NCI-H2196 (cell line): ENCODE data around the gene SIGLEC10.

Source experiments
- DNase-seq: peaks from one replicate; lab custom pipeline; 2025; ENCODE audit not compliant: unreplicated experiment; lab: John Stamatoyannopoulos, UW

The SIGLEC10 gene

GRCh38 chr19:51396175-51396574 lies 21.3 kb downstream of the SIGLEC10 start:
- no peak for DNase-seq

- DNase-seq = no peak
Measured at GRCh38 chr19:51394050-51394836, 23.2 kb downstream of the SIGLEC10 start.

- no peak for DNase-seq
Measured at GRCh38 chr19:51392701-51393100, 24.7 kb downstream of the SIGLEC10 start.

- DNase-seq = no peak
Measured at GRCh38 chr19:51391073-51391611, 26.3 kb downstream of the SIGLEC10 start.

GRCh38 chr19:51389143-51389542 lies 28.3 kb downstream of the SIGLEC10 start:
- DNase-seq = no peak

DNA sequence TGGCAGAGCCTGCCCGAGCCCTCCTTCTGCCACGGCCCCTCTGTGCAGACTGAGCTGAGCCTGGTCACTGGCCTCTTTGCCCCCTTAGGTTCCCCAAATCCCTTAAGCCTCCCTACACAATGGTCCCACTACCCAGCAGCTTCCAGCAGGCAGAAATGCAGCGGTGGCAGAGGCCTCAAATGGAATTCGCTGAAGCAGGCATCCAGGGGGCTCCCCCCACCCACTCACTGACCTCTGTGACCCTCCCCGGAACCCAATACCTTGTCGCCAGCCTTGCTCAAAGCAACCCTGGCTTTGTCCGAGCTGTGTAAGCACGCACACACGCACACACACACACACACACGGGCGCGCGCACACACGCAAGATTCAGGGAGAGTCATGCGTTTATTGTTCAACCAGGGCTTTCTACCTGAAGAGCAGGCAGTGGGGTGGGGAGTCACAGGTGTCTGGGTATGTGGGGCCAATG lies 29.5 kb downstream of the SIGLEC10 start, which contains the start of gene LIM2:
Gene LIM2, minus strand, starts transcription at position 51 of the 466 bp plus-strand sequence. CDS start 531 bp downstream, outside the sequence.
- DNase-seq = no peak

- DNase-seq = no peak
Measured at GRCh38 chr19:51386882-51387520, 30.4 kb downstream of the SIGLEC10 start.

- DNase-seq = no peak
Measured at GRCh38 chr19:51382004-51382403, 35.4 kb downstream of the SIGLEC10 start.

- no peak for DNase-seq
Measured at GRCh38 chr19:51380379-51380778, 37.1 kb downstream of the SIGLEC10 start.

DNA sequence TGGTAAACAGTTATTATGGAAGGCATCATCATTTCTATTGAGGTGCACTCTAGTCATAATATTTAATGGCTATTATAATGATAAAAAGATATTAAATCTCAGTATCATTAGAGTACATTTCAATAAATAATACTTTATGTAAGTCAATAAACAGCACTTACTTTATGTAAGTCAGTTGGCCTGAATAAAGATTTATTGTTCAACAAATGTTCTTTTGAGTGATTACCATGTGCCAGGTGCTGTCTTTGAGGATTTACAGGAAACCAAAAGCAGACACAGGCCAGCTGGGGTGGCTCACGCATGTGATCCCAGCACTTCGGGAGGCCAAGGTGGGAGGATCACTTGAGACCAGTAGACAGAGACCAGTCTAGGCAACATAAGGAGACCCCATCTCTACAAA lies 40.0 kb downstream of the SIGLEC10 start:
- no peak for DNase-seq

- DNase-seq = no peak
Measured at GRCh38 chr19:51375504-51376221, 41.8 kb downstream of the SIGLEC10 start.

GRCh38 chr19:51372649-51373504 lies 44.6 kb downstream of the SIGLEC10 start, which contains the start of gene NKG7:
Gene NKG7 (minus strand): TSS chr19:51372654. CDS start chr19:51372535, 119 bp downstream.
- DNase-seq = no peak

DNA sequence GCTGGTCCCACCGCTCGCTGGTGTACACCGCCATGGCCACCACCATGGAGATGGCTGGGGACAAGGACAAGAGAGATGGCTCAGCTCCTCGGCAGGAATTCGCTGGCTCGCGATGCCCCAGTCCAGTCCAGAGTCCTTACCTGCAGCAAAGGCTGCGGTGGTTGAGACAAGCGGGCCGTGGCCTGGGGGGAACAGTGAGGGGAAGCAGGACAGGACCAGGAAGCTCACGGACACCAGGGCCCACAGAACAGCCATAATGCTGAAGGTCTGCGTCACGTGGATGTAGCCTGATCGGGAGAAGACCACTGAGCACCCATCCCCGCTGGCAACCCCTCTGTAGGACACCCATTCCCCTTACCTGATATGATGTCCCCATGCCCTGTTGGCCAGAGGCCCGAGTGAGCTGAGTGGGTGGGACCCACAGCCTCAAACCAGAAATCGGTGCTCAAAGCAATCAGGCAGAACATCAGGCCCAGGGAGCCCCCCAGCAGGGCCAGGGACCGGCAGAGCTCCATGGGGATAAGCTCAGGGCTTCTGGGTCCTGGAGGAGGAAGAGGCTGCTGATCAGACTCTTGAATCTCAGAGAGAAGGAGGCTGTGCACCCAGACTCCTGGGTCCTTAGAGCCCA lies 45.3 kb downstream of the SIGLEC10 start:
- DNase-seq = no peak

GRCh38 chr19:51371186-51371690 lies 46.2 kb downstream of the SIGLEC10 start:
- DNase-seq = no peak

- DNase-seq = no peak
Measured at GRCh38 chr19:51370230-51370629, 47.2 kb downstream of the SIGLEC10 start.

DNA sequence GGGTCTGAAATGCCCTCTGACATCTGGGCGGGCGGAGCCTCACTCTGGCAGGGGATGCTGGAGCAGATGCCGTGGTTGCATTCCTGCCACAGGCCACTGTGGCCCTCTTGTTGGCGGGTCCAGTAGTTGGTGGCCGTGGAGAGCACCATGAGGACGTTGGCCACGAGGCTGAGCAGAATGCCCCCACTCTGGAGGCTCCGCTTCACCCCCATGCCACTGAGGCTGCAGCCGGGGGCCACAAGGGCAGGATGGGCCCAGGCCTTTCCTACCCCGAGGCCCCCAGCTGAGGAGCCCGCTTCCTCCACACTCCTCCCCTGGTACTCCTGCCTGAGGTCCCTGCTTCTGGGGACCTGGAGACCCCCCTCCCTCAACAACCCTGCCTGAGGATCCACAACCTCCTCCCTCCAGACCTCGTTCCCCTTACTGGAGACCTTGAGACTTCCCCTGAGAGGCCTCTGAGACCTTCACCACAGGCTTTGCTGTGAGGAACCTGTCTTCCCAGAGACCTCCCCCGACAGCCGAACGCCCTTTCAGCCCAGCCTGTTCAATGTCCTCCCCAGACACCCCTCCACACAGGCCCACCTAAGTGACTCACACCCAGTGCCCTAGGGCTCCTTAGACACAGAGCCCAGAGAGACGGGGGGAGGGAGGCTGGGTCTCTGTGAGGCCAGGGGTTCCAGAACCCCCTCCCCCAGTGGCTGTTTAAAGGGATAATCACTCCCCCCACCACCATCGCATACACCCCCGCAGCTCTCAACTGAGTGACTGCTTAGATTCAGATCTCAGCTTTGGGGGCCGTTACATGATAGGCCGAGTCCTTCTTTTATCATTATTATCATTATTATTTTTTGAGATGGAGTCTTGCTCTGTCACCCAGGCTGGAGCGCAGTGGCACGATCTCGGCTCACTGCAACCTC lies 48.8 kb downstream of the SIGLEC10 start, which contains the start of gene CLDND2:
Gene CLDND2, minus strand, starts transcription at position 638 of the 917 bp plus-strand sequence. Its CDS starts 426 bp downstream, at position 212.
- DNase-seq = no peak

GRCh38 chr19:51367565-51368365 lies 49.7 kb downstream of the SIGLEC10 start:
- DNase-seq = no peak

DNA sequence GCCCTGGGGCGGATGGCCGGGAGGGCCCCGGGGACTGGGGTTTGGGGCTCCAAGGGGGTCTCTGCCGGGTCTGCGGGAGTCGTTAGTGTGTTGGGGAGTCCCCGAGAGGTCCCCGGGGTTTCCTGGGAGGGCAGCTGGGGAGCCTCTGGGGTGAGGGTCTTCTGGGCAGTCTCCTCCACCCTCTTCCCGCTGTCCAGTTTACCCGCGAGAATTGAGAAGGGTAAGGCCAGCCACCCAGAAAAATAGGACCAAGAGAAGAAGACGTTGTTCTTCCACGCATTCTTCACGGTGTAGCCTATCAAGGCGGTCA lies 50.2 kb downstream of the SIGLEC10 start:
- DNase-seq = no peak
